B cell (primary cell): ENCODE data around the gene KCNMB3. TPM values are rescaled to one million over a fixed set of nuclear protein-coding genes. Genes with fewer than 3 reads are reported as not detected.
A peak's percentile ranks its signal among the peaks of the same experiment; 100 is the strongest.

Source experiments
- ATAC-seq: fragments of 200-7000 bp; cut with Tn5 transposase; one replicate; pipeline ENCODE4 v1.10.0; 2021; ENCODE audit warnings: low read depth, mild to moderate bottlenecking, moderate number of reproducible peaks, moderate library complexity
- CTCF ChIA-PET: fragments of 350-600 bp; sonication (Branson Sonifier 250); formaldehyde crosslinking; loops from one replicate; lab custom pipeline; 2021; ENCODE audit warnings: antibody characterized with exemption, inconsistent platforms; lab: Charles Lee
- POLR2A ChIA-PET: fragments of 350-600 bp; sonication (Branson Sonifier 250); formaldehyde crosslinking; loops from one replicate; lab custom pipeline; 2021; ENCODE audit warnings: antibody characterized with exemption; lab: Charles Lee
- DNase-seq: peaks from one replicate; pipeline ENCODE4 v3.0.0; 2013
- H2AFZ ChIP-seq: 2 replicates; pipeline ENCODE4 v1.6.1; 2012; ENCODE audit warnings: mild to moderate bottlenecking, low read depth, low read length; ENCODE audit not compliant: insufficient read depth, poor library complexity, severe bottlenecking
- H3K27ac ChIP-seq, 2 donors: 1 replicate in 1 of 2; 2 replicates in 1 of 2; pipeline ENCODE4 v1.5.1; 2012 to 2013; ENCODE audit warnings: low read length in 2 of 2, mild to moderate bottlenecking in 2 of 2, moderate library complexity in 1 of 2
- H3K27me3 ChIP-seq, 4 experiments: fragments of 200-600 bp in 1 of 4; sonication (generic) in 1 of 4; replicated peaks in 1 of 4; 1 replicate in 2 of 4; 2 replicates in 2 of 4; pipeline versions ENCODE4 v1.6.1 to v1.7.0; 2013 to 2016; ENCODE audit warnings: low read length in 3 of 4, mild to moderate bottlenecking in 2 of 4, mixed read lengths in 1 of 4, moderate library complexity in 1 of 4; ENCODE audit not compliant: insufficient read depth in 4 of 4, control insufficient read depth in 3 of 4; ENCODE audit errors: control extremely low read depth in 1 of 4
- H3K36me3 ChIP-seq, 2 experiments: replicated peaks in 1 of 2; 1 replicate in 1 of 2; 2 replicates in 1 of 2; pipeline versions ENCODE4 v1.6.1 to v1.7.1; 2013; ENCODE audit warnings: low read length in 1 of 2; ENCODE audit not compliant: insufficient read depth in 2 of 2, control insufficient read depth in 1 of 2; ENCODE audit errors: control extremely low read depth in 1 of 2, extremely low read depth in 1 of 2
- H3K4me1 ChIP-seq, 2 donors: fragments of 200-600 bp in 1 of 2; sonication (generic) in 1 of 2; 1 replicate in 1 of 2; 2 replicates in 1 of 2; pipeline versions ENCODE4 v1.5.1 to v1.6.1; 2013 to 2017; ENCODE audit warnings: low read length in 2 of 2; ENCODE audit not compliant: control insufficient read depth in 2 of 2, insufficient read depth in 2 of 2
- H3K4me2 ChIP-seq: replicated peaks from 2 replicates; pipeline ENCODE3; 2012; ENCODE audit warnings: mild to moderate bottlenecking, low read depth, low read length; ENCODE audit not compliant: poor library complexity, severe bottlenecking
- H3K4me3 ChIP-seq, 5 experiments: fragments of 200-600 bp in 1 of 5; sonication (generic) in 1 of 5; 1 replicate in 3 of 5; 2 replicates in 2 of 5; pipeline versions ENCODE4 v1.5.1 to v1.7.0; 2011 to 2016; ENCODE audit warnings: low read length in 4 of 5, mild to moderate bottlenecking in 4 of 5, low read depth in 2 of 5, control low read depth in 1 of 5, moderate library complexity in 1 of 5; ENCODE audit not compliant: insufficient read depth in 1 of 5; ENCODE audit errors: control extremely low read depth in 1 of 5, extremely low read depth in 1 of 5
- H3K79me2 ChIP-seq: fragments of 200-600 bp; sonication (generic); one replicate; pipeline ENCODE4 v1.6.0; 2016; ENCODE audit warnings: low read length; ENCODE audit not compliant: control insufficient read depth, insufficient read depth
- H3K9ac ChIP-seq: fragments of 200-600 bp; sonication (generic); 2 replicates; pipeline ENCODE4 v1.6.1; 2017; ENCODE audit warnings: mild to moderate bottlenecking, low read length, moderate library complexity
- H3K9me3 ChIP-seq, 3 donors: one replicate each; pipeline versions ENCODE4 v1.6.1 to v1.7.1; 2013; ENCODE audit warnings: low read length in 2 of 3; ENCODE audit not compliant: control insufficient read depth in 2 of 3, insufficient read depth in 1 of 3; ENCODE audit errors: control extremely low read depth in 1 of 3
- H4K20me1 ChIP-seq: 2 replicates; pipeline ENCODE4 v1.6.0; 2012; ENCODE audit warnings: mild to moderate bottlenecking, low read length; ENCODE audit not compliant: insufficient read depth, control insufficient read depth, poor library complexity, severe bottlenecking
- H3K27ac Mint-ChIP-seq: one replicate; pipeline ENCODE4 v1.8.0; 2021; ENCODE audit warnings: mixed read lengths
- H3K27me3 Mint-ChIP-seq: one replicate; pipeline ENCODE4 v1.8.0; 2021; ENCODE audit warnings: mixed read lengths
- H3K4me1 Mint-ChIP-seq: one replicate; pipeline ENCODE4 v1.8.0; 2021; ENCODE audit warnings: mixed read lengths
- H3K4me3 Mint-ChIP-seq: one replicate; pipeline ENCODE4 v1.8.0; 2021; ENCODE audit warnings: mixed read lengths
- H3K9me3 Mint-ChIP-seq: one replicate; pipeline ENCODE4 v1.8.0; 2022; ENCODE audit warnings: mixed read lengths; ENCODE audit not compliant: insufficient read depth
- EZH2 ChIP-seq: IDR thresholded peaks from 2 replicates; pipeline ENCODE4 v1.6.1; 2012; ENCODE audit warnings: borderline replicate concordance, low read depth, mild to moderate bottlenecking, moderate library complexity, low read length; ENCODE audit not compliant: insufficient read depth, poor library complexity, severe bottlenecking
- WGBS: methylation state at CpG from one replicate; pipeline ENCODE4 v1.1.5; 2013; ENCODE audit warnings: missing lambda C conversion rate; ENCODE audit not compliant: insufficient coverage; 5-methylcytosine and 5-hydroxymethylcytosine counted together
- intact Hi-C: fragments of 100-400 bp; cut with micrococcal nuclease; formaldehyde crosslinking; loops from one replicate; pipeline ENCODE4 v1.10.0; 2022
- polyA plus RNA-seq: library from polyadenylated mRNA; depleted of rRNA; stranded (reverse); fragments of >200 nt; gene quantifications from 2 replicates; pipeline ENCODE4 v1.2.3, GENCODE V29; 2012
- total RNA-seq, 2 donors: library from RNA; stranded (reverse); fragments of 120-200 nt in 1 of 2; gene quantifications; 1 replicate in 1 of 2; 2 replicates in 1 of 2; pipeline versions ENCODE4 v1.2.3 to v1.2.4, GENCODE V29; 2013 to 2022
- TF ChIP-seq, protein P1 (sequence below): fragments of 200-600 bp; IDR thresholded peaks from one replicate; pipeline ENCODE4 v1.8.0; 2022; ENCODE audit warnings: antibody characterized with exemption, mild to moderate bottlenecking

KCNMB3 gene
- total and polyA plus RNA-seq, 2 donors (not counting 1 experiment from before 2014, with no cell fraction given) = 3.5 to 5.7 TPM

GRCh38 chr3:179236669-179237301 lies 14.1 kb downstream of the KCNMB3 start:
- CTCF ChIA-PET = no interaction called here
- Mint-ChIP-seq H3K9me3 (no peaks in the 10 kb centered on the region), H3K27me3 (no peaks in the 10 kb centered on the region), H3K27ac (no peak overlapping the region), H3K4me3 (no peak overlapping the region), H3K4me1 (peaks cover 5% of the 10 kb centered on the region)
- no peak overlapping the region for H2AFZ ChIP-seq
- H3K36me3 ChIP-seq = peaks cover 4 to 13% of the 10 kb centered on the region in 2 experiments
- intact Hi-C loops = loop anchor here (10.0 kb wide), 1 partner anchor 78 kb away; no protein-coding TSS in a partner anchor
- no peaks in the 10 kb centered on the region for H3K9me3 ChIP-seq
- H3K4me3 ChIP-seq = no peak overlapping the region
- no peak for ATAC-seq
- WGBS = no CpG with 5 or more reads among the region's 2 CpGs
- H3K79me2 ChIP-seq = no peaks in the 10 kb centered on the region
- no peak overlapping the region for H3K27ac ChIP-seq
- POLR2A ChIA-PET = no interaction called here
- TF ChIP-seq EZH2 = no peak
- TF ChIP-seq, protein P1, sequence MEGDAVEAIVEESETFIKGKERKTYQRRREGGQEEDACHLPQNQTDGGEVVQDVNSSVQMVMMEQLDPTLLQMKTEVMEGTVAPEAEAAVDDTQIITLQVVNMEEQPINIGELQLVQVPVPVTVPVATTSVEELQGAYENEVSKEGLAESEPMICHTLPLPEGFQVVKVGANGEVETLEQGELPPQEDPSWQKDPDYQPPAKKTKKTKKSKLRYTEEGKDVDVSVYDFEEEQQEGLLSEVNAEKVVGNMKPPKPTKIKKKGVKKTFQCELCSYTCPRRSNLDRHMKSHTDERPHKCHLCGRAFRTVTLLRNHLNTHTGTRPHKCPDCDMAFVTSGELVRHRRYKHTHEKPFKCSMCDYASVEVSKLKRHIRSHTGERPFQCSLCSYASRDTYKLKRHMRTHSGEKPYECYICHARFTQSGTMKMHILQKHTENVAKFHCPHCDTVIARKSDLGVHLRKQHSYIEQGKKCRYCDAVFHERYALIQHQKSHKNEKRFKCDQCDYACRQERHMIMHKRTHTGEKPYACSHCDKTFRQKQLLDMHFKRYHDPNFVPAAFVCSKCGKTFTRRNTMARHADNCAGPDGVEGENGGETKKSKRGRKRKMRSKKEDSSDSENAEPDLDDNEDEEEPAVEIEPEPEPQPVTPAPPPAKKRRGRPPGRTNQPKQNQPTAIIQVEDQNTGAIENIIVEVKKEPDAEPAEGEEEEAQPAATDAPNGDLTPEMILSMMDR = no peak
- H3K9ac ChIP-seq = no peak overlapping the region
- H3K4me1 ChIP-seq = no peaks in the 10 kb centered on the region
- H3K27me3 ChIP-seq = no peaks in the 10 kb centered on the region
- H3K4me2 ChIP-seq = peak overlapping the region; percentile 17
- DNase-seq = no peak
- H4K20me1 ChIP-seq = no peaks in the 10 kb centered on the region

GRCh38 chr3:179234199-179234598 lies 16.7 kb downstream of the KCNMB3 start:
- POLR2A ChIA-PET = interaction anchor here (0.5 to 1.5 kb wide), 3 partner anchors 82 to 388 kb away, joined by 3 to 4 read pairs (median 3); partner anchors contain the start of gene PIK3CA

More at GRCh38 chr3:179234199-179234598, 16.7 kb downstream of the KCNMB3 start:
- Histone ChIP-seq H3K4me1 (no peaks in the 10 kb centered on the region), H3K9ac (no peak overlapping the region), H3K4me3 (no peak overlapping the region), H3K9me3 (no peaks in the 10 kb centered on the region), H3K27ac (no peak overlapping the region), H3K4me2 (no peak overlapping the region), H2AFZ (no peak overlapping the region), H3K36me3 (peaks cover 6 to 28% of the 10 kb centered on the region in 2 experiments), H4K20me1 (no peaks in the 10 kb centered on the region), H3K79me2 (no peaks in the 10 kb centered on the region), H3K27me3 (no peaks in the 10 kb centered on the region)
- no CpG with 5 or more reads among the region's 4 CpGs for WGBS
- no peak for TF ChIP-seq EZH2
- TF ChIP-seq, protein P1 = no peak
- no peak for DNase-seq
- Mint-ChIP-seq H3K4me3 (no peak overlapping the region), H3K27ac (no peak overlapping the region), H3K9me3 (no peaks in the 10 kb centered on the region), H3K27me3 (no peaks in the 10 kb centered on the region), H3K4me1 (peaks cover 9% of the 10 kb centered on the region)
- intact Hi-C loops = loop anchor here (10.0 kb wide), 1 partner anchor 81 kb away; no protein-coding TSS in a partner anchor
- no peak for ATAC-seq
- CTCF ChIA-PET = interaction anchor here (1.0 kb wide), 1 partner anchor 111 kb away, joined by 3 read pairs; no protein-coding TSS in a partner anchor
